Thyroid gland (tissue), 4 donors: ENCODE data around the gene TAF5.

Source experiments
- CTCF ChIP-seq, 6 experiments: fragments of 200-600 bp in 3 of 6; fragments of 450-650 bp in 3 of 6; sonication (generic) in 3 of 6; IDR thresholded peaks; one replicate each; pipeline ENCODE4 v1.5.1; 2016 to 2019; ENCODE audit warnings: antibody characterized with exemption in 6 of 6, mild to moderate bottlenecking in 2 of 6, inconsistent platforms in 1 of 6, moderate library complexity in 1 of 6
- POLR2A ChIP-seq, 2 donors: fragments of 450-650 bp; IDR thresholded peaks; one replicate each; pipeline ENCODE4 v1.6.1; 2017; ENCODE audit warnings: antibody characterized with exemption in 2 of 2, mild to moderate bottlenecking in 2 of 2, moderate library complexity in 1 of 2

- TF ChIP-seq CTCF (IDR thresholded peaks at IDR 0.05) (no peak), POLR2A (IDR thresholded peaks at IDR 0.05) (no peak)
Observed at GRCh38 chr10:103415581-103415980, 47.8 kb downstream of the TAF5 start.
